ENCODE data around the gene LRP8.

DNA sequence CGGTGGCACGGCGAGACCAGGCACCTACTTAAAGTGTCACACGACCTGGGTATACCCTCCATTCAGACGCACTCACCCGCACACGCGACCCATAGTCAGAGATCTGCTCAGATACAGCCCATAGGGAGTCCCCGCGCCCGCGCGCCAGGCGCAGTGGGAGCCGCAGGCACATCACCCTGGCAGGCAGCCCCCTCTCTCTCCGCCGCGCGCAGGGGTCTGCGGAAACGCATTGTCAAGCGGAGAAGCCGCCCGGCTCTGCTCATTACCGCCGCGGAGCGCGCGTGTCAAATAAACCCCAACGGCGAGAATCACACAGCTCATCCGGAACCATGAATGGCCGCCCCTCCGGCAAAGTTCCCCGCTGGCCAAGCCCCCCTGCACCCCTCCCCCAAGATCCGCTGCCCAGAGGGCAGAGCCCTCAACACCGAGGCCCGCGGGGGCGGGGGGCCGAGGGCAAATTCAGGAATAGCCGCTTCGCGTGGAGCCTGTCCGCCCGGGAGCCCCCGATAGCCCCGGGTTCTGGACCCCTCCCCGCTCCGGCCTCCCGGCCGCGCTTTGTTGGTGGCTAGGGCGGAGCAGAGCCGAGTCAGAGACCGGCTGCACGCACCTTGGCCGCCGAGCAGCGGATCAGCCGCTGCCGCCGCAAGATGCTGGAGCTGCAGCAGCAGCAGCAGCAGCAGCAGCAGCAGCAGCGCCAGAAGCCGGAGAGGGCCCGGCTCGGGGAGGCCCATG, 522 bp downstream of the LRP8 start:
- TF ChIP-seq, protein P1, sequence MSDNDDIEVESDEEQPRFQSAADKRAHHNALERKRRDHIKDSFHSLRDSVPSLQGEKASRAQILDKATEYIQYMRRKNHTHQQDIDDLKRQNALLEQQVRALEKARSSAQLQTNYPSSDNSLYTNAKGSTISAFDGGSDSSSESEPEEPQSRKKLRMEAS (IDR thresholded peaks at IDR 0.05) = peak; percentile 31; the same call in 1 of the 2 replicates
- TF ChIP-seq, protein P2, sequence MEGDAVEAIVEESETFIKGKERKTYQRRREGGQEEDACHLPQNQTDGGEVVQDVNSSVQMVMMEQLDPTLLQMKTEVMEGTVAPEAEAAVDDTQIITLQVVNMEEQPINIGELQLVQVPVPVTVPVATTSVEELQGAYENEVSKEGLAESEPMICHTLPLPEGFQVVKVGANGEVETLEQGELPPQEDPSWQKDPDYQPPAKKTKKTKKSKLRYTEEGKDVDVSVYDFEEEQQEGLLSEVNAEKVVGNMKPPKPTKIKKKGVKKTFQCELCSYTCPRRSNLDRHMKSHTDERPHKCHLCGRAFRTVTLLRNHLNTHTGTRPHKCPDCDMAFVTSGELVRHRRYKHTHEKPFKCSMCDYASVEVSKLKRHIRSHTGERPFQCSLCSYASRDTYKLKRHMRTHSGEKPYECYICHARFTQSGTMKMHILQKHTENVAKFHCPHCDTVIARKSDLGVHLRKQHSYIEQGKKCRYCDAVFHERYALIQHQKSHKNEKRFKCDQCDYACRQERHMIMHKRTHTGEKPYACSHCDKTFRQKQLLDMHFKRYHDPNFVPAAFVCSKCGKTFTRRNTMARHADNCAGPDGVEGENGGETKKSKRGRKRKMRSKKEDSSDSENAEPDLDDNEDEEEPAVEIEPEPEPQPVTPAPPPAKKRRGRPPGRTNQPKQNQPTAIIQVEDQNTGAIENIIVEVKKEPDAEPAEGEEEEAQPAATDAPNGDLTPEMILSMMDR (IDR thresholded peaks at IDR 0.05 in 2 of 3, conservative IDR thresholded peaks at IDR 0.05 in 1 of 3; ENCODE audit: borderline replicate concordance in 1 of 3, insufficient read depth in 1 of 3, low read depth in 2 of 3, low read length in 2 of 3) = no peak
- TF ChIP-seq RAD21 (IDR thresholded peaks at IDR 0.05; ENCODE audit: low read depth) (no peak), ZNF274 (IDR thresholded peaks at IDR 0.05; ENCODE audit: low read depth, low read length) (no peak), EZH2phosphoT487 (IDR thresholded peaks at IDR 0.05; ENCODE audit: borderline replicate concordance) (no peak), POLR2A (IDR thresholded peaks at IDR 0.05; ENCODE audit: borderline replicate concordance, extremely low read depth, insufficient read depth, insufficient read length) (no peak), ATF3 (IDR thresholded peaks at IDR 0.05) (no peak), CEBPB (IDR thresholded peaks at IDR 0.05; ENCODE audit: low read depth) (no peak), YY1 (IDR thresholded peaks at IDR 0.05; ENCODE audit: extremely low read depth, insufficient replicate concordance, low read depth, low read length) (no peak), EZH2 (IDR thresholded peaks at IDR 0.05) (no peak), POLR2AphosphoS5 (IDR thresholded peaks at IDR 0.05; ENCODE audit: low read depth, low read length) (no peak)
